Thyroid gland (tissue), 4 donors: Measurements from ENCODE around the gene TEX2. TPM values are rescaled to one million over a fixed set of nuclear protein-coding genes. Genes with fewer than 3 reads are reported as not detected.

Source experiments
- DNase-seq, 2 donors: peaks; one replicate each; pipeline ENCODE4 v3.0.0-alpha.2; 2019
- H3K27ac ChIP-seq, 3 donors: fragments of 200-600 bp; sonication (generic); 1 replicate in 2 of 3; 2 replicates in 1 of 3; pipeline ENCODE4 v1.5.1; 2016 to 2019; ENCODE audit warnings: mild to moderate bottlenecking in 1 of 3, moderate library complexity in 1 of 3
- H3K27me3 ChIP-seq: fragments of 200-600 bp; sonication (generic); one replicate; pipeline ENCODE4 v1.5.1; 2019
- H3K36me3 ChIP-seq, 2 donors: fragments of 200-600 bp; sonication (generic); one replicate each; pipeline ENCODE4 v1.5.1; 2016 to 2019
- H3K4me1 ChIP-seq, 2 donors: fragments of 200-600 bp; sonication (generic); one replicate each; pipeline ENCODE4 v1.5.1; 2017 to 2019
- H3K4me3 ChIP-seq, 3 donors: fragments of 200-600 bp; sonication (generic); replicated peaks in 1 of 3; 1 replicate in 2 of 3; 2 replicates in 1 of 3; pipeline ENCODE4 v1.5.1; 2016; ENCODE audit warnings: mild to moderate bottlenecking in 1 of 3
- H3K9me3 ChIP-seq: fragments of 200-600 bp; sonication (generic); one replicate; pipeline ENCODE4 v1.5.1; 2017
- CTCF ChIP-seq, 6 experiments: fragments of 200-600 bp in 3 of 6; fragments of 450-650 bp in 3 of 6; sonication (generic) in 3 of 6; IDR thresholded peaks; one replicate each; pipeline ENCODE4 v1.5.1; 2016 to 2019; ENCODE audit warnings: antibody characterized with exemption in 6 of 6, mild to moderate bottlenecking in 2 of 6, inconsistent platforms in 1 of 6, moderate library complexity in 1 of 6
- POLR2A ChIP-seq, 2 donors: fragments of 450-650 bp; IDR thresholded peaks; one replicate each; pipeline ENCODE4 v1.6.1; 2017; ENCODE audit warnings: antibody characterized with exemption in 2 of 2, mild to moderate bottlenecking in 2 of 2, moderate library complexity in 1 of 2
- WGBS, 2 donors: methylation state at CpG; one replicate each; pipeline ENCODE4 v1.1.5; 2017; 5-methylcytosine and 5-hydroxymethylcytosine counted together
- intact Hi-C: fragments of 100-400 bp; cut with DNase I; formaldehyde crosslinking; loops from one replicate; pipeline ENCODE4 v1.15.1; 2023
- small RNA-seq: library from RNA; depleted of rRNA; stranded (forward); fragments of <200 nt; gene quantifications from one replicate; pipeline ENCODE3, GENCODE V24; 2016
- total RNA-seq, 4 donors: library from RNA; depleted of rRNA; stranded (reverse); fragments of >200 nt; gene quantifications; one replicate each; pipeline ENCODE4 v1.2.3, GENCODE V29; 2016

TEX2 gene
- total RNA-seq, 4 donors from 2014 or later, result 63.9 to 101 (median 71.7) TPM

GRCh38 chr17:64106918-64107317 lies 156.1 kb downstream of the TEX2 start:
- 89 to 96% methylated on average over 3 of the region's 3 CpGs for WGBS, 2 donors
- H3K27ac ChIP-seq, result no peak overlapping the region

GRCh38 chr17:64103391-64104364 lies 159.4 kb downstream of the TEX2 start:
- Histone ChIP-seq H3K9me3 (no peaks in the 10 kb centered on the region), H3K4me3 (no peak overlapping the region), H3K27me3 (no peaks in the 10 kb centered on the region), H3K36me3 (no peaks in the 10 kb centered on the region), H3K4me1 (peaks cover 0 to 40% of the 10 kb centered on the region in 2 donors), H3K27ac (no peak overlapping the region)
- 96 to 98% methylated on average over 5 of the region's 5 CpGs for WGBS, 2 donors
- intact Hi-C loops, result no loop called here
- TF ChIP-seq CTCF (IDR thresholded peaks at IDR 0.05) (no peak), POLR2A (IDR thresholded peaks at IDR 0.05) (no peak)
- no peak for DNase-seq

More at GRCh38 chr17:64106918-64107317, 156.1 kb downstream of the TEX2 start:
- no peaks in the 10 kb centered on the region for H3K36me3 ChIP-seq
- intact Hi-C loops, result no loop called here
- peaks cover 0 to 40% of the 10 kb centered on the region in 2 donors for H3K4me1 ChIP-seq
- no peak for DNase-seq
- no peak overlapping the region for H3K4me3 ChIP-seq
- no peaks in the 10 kb centered on the region for H3K9me3 ChIP-seq
- TF ChIP-seq CTCF (IDR thresholded peaks at IDR 0.05) (no peak), POLR2A (IDR thresholded peaks at IDR 0.05) (no peak)
- no peaks in the 10 kb centered on the region for H3K27me3 ChIP-seq

GRCh38 chr17:64102627-64103390 lies 160.3 kb downstream of the TEX2 start:
- Histone ChIP-seq H3K9me3 (no peaks in the 10 kb centered on the region), H3K27ac (peak overlapping the region in 1 of 3 donors; percentile 21), H3K36me3 (no peaks in the 10 kb centered on the region), H3K4me1 (peaks cover 0 to 36% of the 10 kb centered on the region in 2 donors), H3K27me3 (no peaks in the 10 kb centered on the region), H3K4me3 (no peak overlapping the region)
- DNase-seq, result no peak
- intact Hi-C loops, result no loop called here
- 87 to 92% methylated on average over 7 of the region's 7 CpGs for WGBS, 2 donors
- no peak for TF ChIP-seq CTCF (IDR thresholded peaks at IDR 0.05)

GRCh38 chr17:64099543-64099942 lies 163.5 kb downstream of the TEX2 start:
- 94 to 98% methylated on average over 5 to 6 of the region's 6 CpGs for WGBS, 2 donors

More at GRCh38 chr17:64099543-64099942, 163.5 kb downstream of the TEX2 start:
- Histone ChIP-seq H3K4me3 (no peak overlapping the region), H3K27me3 (no peaks in the 10 kb centered on the region), H3K9me3 (no peaks in the 10 kb centered on the region), H3K27ac (no peak overlapping the region), H3K4me1 (peaks cover 8 to 33% of the 10 kb centered on the region in 2 donors), H3K36me3 (no peaks in the 10 kb centered on the region)
- DNase-seq, result no peak
- intact Hi-C loops, result no loop called here
- no peak for TF ChIP-seq CTCF (IDR thresholded peaks at IDR 0.05)
- no peak for TF ChIP-seq POLR2A (IDR thresholded peaks at IDR 0.05)

Small RNA genes lying within 50 kb of the gene (small RNA-seq; reads per million reads assigned to genes)
- gene SNORD104, result 316,657 reads per million, percentile 100 among the genes with 10 or more reads in this experiment

Other genes with a start within 250 kb of the TEX2 start
- 10 to 100 TPM; 20.3 to 41.8 (median 30.6) TPM for gene ICAM2, start 242.6 kb downstream of the TEX2 start, total RNA-seq
- gene ERN1, start 133.1 kb downstream of the TEX2 start, total RNA-seq, result 10 to 100 TPM in 3 of 4 donors, 1 to 10 TPM in 1; 9.5 to 20.2 (median 12.8) TPM
- gene PECAM1, start 127.6 kb upstream of the TEX2 start, total RNA-seq, result 100 to 1,000 TPM in 2 of 4 donors, 10 to 100 TPM in 2; 59.1 to 184 (median 101) TPM
- gene MILR1, start 185.9 kb upstream of the TEX2 start, total RNA-seq, result 10 to 100 TPM in 1 of 4 donors, 1 to 10 TPM in 2, not detected in 1; 2.3 to 14.6 (median 6.8) TPM
- 10 to 100 TPM; 10.6 to 15.0 (median 13.1) TPM for gene POLG2, start 233.8 kb upstream of the TEX2 start, total RNA-seq
- gene DDX5, start 243.0 kb upstream of the TEX2 start, total RNA-seq, result 1,000 to 10,000 TPM in 3 of 4 donors, 100 to 1,000 TPM in 1; 895 to 1,792 (median 1,570) TPM
- 10 to 100 TPM; 62.6 to 91.3 (median 75.8) TPM for gene CEP95, start 243.7 kb upstream of the TEX2 start, total RNA-seq